ENCODE measurements around the gene KANSL1. TPM values are rescaled to one million over a fixed set of nuclear protein-coding genes. Genes with fewer than 3 reads are reported as not detected.

Gene KANSL1
- total RNA-seq, 1 donor from 2014 or later = 19.3 TPM

- no peak for DNase-seq (ENCODE audit: low read depth)
Measured at GRCh38 chr17:46169913-46170638, 23.2 kb downstream of the KANSL1 start.

DNA sequence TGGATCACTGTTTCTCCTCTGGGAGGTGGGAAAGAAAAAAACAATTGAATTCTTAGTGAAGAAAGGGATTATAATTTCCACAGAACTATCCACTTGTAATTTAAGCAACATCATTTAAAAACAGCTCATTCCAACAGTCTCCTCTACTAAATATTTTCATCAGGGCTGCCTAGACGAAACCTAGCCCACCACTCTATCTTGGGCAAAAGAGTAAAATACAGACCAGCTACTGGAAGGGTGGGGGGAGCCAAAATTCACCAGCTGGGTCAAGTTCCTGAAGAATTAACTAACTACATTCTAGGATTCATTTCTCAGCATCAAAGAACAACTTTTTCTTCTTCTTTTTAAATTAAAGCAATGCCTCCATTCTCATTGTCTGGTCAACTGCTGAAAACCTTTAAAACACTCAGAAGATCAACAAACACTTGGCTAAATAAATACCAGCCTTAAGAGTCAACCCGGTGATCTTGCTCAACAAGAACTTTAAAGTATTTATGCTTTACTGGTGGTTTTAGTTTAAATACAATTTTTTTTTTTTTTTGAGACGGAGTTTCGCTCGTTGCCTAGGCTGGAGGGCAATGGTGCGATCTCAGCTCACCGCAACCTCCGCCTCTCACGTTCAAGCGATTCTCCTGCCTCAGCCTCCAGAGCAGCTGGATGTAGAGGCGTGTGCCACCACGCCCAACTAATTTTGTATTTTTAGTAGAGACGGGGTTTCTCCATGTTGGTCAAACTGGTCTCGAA is 25.2 kb downstream of the KANSL1 start:
- no peak for DNase-seq (ENCODE audit: low read depth)

DNA sequence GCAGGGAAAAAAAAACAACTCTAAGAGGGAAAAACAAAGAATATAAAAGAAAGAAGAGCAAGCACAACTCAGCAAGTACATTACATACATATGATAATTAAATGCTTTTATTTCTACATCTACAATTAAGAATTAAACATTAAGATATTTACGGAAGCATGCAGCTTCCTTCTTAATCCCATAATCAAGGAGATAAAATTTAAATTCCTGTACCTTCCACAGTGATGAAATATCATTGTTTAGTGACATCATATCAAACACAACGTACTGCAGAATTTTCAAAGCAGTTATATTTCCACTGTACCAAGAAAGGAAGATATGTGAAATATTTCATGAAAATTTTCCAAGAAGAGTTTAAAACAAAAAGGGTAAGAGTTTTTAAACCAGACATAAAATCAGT is 26.0 kb downstream of the KANSL1 start:
- no peak for DNase-seq (ENCODE audit: low read depth)

- no peak for DNase-seq (ENCODE audit: low read depth)
Measured at GRCh38 chr17:46166692-46167249, 26.5 kb downstream of the KANSL1 start.

GRCh38 chr17:46163929-46164594 is 29.2 kb downstream of the KANSL1 start:
- DNase-seq (ENCODE audit: low read depth) = no peak

- no peak for DNase-seq (ENCODE audit: low read depth)
Measured at GRCh38 chr17:46163316-46163715, 29.9 kb downstream of the KANSL1 start.

GRCh38 chr17:46162866-46163265 is 30.4 kb downstream of the KANSL1 start:
- no peak for DNase-seq (ENCODE audit: low read depth)

DNA sequence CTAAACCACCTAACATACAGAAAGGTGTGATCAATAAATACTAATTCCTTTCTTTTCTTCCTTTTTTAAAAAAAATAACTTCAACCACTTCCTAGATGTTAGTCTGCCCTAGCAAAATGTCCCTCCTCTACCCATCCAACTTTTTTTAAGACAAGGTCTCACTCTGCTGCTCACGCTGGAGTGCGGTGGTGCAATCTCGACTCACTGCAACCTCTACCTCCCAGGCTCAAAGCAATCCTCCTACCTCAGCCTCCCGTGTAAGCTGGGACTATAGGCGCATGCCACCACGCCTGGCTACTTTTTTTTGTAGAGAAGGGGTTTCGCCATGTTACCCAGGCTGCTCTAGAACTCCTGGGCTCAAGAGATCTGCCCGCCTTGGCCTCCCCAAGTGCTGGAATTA is 33.1 kb downstream of the KANSL1 start:
- no peak for DNase-seq (ENCODE audit: low read depth)

GRCh38 chr17:46159686-46160085 is 33.5 kb downstream of the KANSL1 start:
- DNase-seq (ENCODE audit: low read depth) = peak; percentile 72

- no peak for DNase-seq (ENCODE audit: low read depth)
Measured at GRCh38 chr17:46158323-46159296, 34.6 kb downstream of the KANSL1 start.

DNA sequence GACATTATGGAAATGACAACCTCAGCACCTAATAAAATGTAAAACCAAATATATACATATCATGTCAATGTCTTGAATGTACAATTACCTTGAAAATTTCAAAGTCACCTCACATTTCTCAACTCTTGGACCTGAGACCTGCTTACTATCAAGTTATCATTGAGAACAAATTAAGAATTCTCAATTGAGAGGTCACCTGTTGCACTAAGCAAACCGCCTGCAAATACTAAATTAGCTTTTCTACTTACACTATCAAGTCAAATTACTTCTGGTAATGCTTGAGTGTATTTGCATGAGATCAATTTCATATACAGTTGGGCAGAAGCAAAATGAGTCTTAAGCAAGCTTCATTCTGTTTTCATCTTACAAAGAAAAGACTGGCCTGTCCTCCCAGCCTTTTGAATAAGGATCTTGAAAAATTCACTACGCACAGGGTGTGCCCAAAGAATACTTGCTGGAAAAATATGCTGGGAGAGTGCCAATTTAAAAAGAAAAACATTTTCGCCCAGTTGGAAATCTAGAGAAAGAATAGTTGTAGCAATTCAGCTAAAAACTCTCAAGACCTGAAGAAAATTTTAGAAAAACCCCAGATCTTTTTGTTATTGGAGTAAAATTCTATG is 35.7 kb downstream of the KANSL1 start:
- peak; percentile 42 for DNase-seq (ENCODE audit: low read depth)

DNA sequence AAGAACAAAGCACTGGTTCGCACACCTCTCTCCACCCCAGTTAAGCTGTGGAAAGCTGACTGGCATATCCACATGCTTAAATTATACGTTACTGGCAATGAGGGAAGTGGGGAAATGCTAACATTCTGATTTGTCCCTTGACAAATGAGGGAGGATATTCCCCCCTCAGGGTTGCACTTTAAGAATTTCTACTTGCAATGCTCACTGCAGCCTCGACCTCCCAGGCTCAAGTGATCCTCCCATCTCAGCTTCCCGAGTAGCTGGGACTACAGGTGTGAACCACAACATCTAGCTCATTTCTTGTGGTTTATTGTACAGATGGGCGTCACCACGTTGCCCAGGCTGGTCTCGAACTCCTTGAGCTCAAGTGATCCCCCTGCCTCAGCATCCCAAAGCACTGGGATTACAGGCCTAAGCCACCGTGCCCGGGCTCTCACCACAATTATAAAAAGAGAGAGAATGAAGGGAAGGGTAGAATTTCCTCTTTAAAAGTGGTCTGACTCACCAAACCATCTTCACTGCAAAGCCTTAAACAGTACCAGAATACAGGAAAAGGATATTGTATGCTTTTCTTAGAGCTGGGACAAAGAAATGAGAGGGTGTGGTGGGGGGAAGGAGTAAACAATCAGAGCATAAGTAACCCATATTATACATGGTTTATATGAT is 38.9 kb downstream of the KANSL1 start:
- DNase-seq (ENCODE audit: low read depth) = peak; percentile 39

- DNase-seq (ENCODE audit: low read depth) = no peak
Measured at GRCh38 chr17:46152423-46152822, 40.8 kb downstream of the KANSL1 start.

DNA sequence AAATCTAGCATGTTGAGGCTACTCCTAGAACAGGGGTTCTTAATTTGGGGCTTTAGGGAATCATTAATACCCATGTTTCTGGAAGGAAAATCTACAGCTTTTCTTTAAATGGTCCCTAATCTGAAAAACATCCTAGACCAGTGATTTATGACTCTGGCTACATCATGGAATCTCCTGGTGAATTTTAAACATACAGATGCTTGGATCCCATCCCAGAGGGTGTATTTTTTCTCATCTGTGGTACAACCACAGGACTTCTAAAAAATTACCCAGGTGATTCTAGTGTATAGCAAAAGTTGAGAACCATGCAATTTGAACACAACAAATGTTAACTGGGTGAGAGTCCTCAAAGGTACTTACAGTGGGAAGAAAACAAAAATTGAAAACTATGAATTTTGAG is 41.5 kb downstream of the KANSL1 start:
- no peak for DNase-seq (ENCODE audit: low read depth)

DNA sequence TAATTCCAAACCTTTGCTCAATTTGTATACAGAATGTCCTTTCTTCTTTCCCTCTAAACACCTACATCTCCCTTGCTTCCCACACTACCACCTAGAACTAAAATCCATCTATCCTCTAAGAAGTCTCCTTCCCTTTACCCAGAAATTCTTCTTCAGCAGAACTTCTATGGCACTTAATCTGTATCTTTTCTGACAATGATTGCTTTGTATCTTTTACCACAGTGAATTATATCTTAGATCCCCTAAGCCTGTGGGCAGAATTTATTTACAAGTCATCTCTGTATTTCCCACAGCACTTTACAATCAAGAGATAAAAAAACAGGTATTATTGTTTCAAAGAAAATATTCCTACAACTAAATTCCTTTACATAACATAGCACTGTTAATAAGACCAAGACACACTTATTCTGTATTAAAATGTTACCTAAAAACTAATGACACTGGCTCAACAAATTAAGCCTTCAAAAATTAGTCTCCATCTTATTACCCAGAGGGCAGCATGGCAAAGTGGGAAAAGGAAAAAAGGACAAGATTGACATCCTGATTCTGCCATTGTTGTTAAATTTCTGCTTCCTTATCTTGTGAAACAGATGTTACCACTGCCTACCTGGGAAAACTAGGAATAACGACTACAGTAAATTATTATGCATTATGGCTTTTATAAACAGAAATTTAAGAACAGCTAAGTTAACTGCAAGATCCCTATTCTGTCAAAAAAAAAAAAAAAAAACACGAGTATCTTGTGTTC is 42.8 kb downstream of the KANSL1 start:
- DNase-seq (ENCODE audit: low read depth) = no peak

DNA sequence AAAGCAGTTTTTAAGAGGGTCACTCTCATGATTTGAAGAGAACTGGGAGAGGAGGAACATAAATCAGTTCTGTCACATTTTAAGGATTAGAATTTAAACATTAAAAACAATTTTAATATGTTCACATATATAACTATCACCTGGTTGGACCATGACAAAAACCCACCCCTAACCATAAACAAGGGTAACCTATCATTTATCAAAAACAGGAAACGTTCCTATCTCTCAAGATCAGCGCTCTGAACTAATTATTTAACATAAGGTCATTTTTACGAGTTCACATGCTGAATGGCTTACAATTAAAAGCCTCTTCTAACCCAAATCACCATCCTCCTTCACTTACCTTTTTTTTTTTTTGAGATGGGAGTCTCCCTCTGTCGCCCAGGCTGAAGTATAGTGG is 45.0 kb downstream of the KANSL1 start:
- DNase-seq (ENCODE audit: low read depth) = no peak

DNA sequence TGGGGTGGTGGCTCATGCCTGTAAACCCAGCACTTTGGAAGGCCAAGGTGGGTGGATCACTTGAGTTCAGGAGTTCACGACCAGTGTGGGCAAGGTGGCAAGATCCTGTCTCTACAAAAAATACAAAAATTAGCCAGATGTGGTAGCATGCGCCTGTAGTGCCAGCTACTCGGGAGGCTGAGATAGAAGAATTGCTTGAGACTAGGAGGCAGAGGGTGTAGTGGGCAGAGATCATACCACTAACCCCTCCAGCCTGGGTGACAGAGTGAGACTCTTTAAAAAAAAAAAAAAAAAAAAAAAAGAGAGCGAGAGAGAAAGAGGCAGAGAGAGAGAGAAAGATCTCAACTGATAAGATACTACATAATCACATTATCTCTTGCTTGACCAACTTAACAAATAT is 45.9 kb downstream of the KANSL1 start:
- DNase-seq (ENCODE audit: low read depth) = no peak

DNA sequence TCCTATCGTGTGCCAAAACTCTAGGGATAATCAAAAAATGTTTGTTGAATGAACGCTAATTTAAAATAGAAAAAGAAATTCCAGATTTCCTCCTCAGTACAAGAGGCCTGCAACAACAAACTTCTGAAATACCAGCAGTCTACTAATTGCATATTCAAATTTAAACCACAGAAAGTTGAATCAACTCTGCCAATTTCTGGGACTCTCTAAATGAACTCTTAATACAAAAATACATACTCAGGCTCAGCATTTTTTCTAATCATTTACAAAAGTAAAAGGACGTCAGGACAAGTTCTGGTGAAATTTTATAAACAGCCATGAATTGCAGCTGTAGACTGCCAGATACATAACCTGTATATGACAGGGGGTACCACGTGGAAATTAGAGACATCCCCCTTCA is 49.0 kb downstream of the KANSL1 start:
- DNase-seq (ENCODE audit: low read depth) = no peak

DNA sequence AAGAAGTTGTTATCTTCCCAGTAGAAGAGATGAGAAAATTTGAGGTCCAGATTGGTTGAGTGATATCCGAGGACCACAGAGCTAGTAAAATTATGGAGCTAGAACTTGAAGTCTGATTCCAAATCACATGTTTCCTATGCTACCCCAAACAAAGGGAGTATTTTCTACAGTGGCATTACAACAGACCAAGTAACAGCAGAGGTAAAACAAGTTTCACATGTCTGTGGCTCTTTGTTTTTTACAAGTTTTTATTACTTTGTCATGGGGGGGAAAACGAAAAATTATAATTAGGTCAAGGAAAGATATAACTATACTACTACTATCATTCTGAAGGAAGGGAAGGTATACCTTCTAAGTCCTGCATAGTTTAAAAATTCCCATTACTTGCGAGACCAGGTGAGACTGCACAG is 49.4 kb downstream of the KANSL1 start:
- DNase-seq (ENCODE audit: low read depth) = no peak
